Stimulated activated naive CD8-positive, alpha-beta T cell treated with anti-CD3 and anti-CD28 coated beads, Interleukin-15, amount 100 ng/mL, for 72 hours (primary cell): ENCODE data around the gene CHAMP1.

Experiments used
- ATAC-seq: fragments of 150-1000 bp; cut with Tn5 transposase; 2 replicates; pipeline ENCODE4 v1.10.0; 2021; ENCODE audit warnings: mild to moderate bottlenecking, moderate library complexity
- DNase-seq, 2 donors: peaks; one replicate each; pipeline ENCODE4 v3.0.0; 2021 to 2022
- H3K27ac Mint-ChIP-seq, 2 donors: one replicate each; pipeline ENCODE4 v1.8.0; 2022; ENCODE audit warnings: mild to moderate bottlenecking in 2 of 2, mixed read lengths in 2 of 2, moderate library complexity in 2 of 2
- H3K27me3 Mint-ChIP-seq: one replicate; pipeline ENCODE4 v1.8.0; 2022; ENCODE audit warnings: mixed read lengths
- H3K4me1 Mint-ChIP-seq: one replicate; pipeline ENCODE4 v1.8.0; 2022; ENCODE audit warnings: mild to moderate bottlenecking, mixed read lengths
- H3K4me3 Mint-ChIP-seq, 2 donors: one replicate each; pipeline ENCODE4 v1.8.0; 2022; ENCODE audit warnings: mild to moderate bottlenecking in 2 of 2, mixed read lengths in 2 of 2, moderate library complexity in 1 of 2
- H3K9me3 Mint-ChIP-seq, 2 donors: one replicate each; pipeline ENCODE4 v1.8.0; 2022; ENCODE audit warnings: mixed read lengths in 2 of 2

CHAMP1 gene, protein sequence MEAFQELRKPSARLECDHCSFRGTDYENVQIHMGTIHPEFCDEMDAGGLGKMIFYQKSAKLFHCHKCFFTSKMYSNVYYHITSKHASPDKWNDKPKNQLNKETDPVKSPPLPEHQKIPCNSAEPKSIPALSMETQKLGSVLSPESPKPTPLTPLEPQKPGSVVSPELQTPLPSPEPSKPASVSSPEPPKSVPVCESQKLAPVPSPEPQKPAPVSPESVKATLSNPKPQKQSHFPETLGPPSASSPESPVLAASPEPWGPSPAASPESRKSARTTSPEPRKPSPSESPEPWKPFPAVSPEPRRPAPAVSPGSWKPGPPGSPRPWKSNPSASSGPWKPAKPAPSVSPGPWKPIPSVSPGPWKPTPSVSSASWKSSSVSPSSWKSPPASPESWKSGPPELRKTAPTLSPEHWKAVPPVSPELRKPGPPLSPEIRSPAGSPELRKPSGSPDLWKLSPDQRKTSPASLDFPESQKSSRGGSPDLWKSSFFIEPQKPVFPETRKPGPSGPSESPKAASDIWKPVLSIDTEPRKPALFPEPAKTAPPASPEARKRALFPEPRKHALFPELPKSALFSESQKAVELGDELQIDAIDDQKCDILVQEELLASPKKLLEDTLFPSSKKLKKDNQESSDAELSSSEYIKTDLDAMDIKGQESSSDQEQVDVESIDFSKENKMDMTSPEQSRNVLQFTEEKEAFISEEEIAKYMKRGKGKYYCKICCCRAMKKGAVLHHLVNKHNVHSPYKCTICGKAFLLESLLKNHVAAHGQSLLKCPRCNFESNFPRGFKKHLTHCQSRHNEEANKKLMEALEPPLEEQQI

DNA sequence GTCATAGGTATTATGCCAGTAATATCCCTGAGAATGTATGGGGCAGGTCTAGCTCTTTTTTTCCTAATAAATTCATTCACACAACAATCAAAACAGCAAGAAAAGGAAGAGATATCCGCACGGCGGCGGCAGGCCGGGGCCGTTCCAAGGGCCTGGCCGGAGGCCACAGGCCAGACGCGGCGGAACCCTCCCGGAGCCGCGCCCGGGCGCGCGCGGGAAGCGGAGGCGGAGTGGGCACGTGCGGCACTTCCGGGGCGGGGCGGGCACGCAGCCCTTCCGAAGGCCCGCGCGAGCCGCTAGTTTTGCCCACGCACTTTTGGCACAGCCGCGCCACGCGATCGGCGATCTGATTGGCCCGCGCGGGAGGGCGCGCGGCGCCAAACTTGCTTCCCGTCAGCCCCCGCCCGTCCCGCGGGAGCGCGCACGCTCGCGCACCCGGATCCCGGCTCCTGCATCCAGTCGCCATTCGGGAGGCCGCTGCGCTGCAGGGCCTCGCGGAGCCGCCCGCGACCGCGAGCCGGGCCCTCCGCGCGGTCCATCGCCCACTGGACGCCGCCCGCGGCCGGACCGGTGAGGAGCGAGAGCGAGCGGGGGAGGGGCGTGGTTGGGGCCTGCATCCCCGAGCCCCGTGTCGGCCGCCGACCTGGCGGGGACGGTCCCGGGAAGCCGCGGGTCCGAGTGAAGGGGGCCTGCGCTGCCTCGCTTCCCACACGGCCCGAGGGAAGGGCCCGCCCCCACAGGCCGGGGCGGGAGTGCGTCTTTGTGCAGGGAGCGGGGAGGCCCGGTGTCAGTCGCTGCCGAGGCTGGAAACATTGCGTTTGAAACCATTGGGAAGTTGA is at the start of gene CHAMP1:
Gene CHAMP1, plus strand, starts transcription at position 430 of the 839 bp plus-strand sequence. CDS start 9,340 bp downstream, outside the sequence.
- H3K4me3 Mint-ChIP-seq: peak within 1 kb of the TSS; percentile 75 to 91
- H3K27me3 Mint-ChIP-seq: no peaks in the 10 kb centered on the region
- H3K4me1 Mint-ChIP-seq: peaks cover 50% of the 10 kb centered on the region
- peak within 1 kb of the TSS; percentile 98 to 99 for H3K27ac Mint-ChIP-seq
- peak; percentile 93 to 96 for DNase-seq
- peaks cover 0 to 4% of the 10 kb centered on the region in 2 donors for H3K9me3 Mint-ChIP-seq
- ATAC-seq: peak; percentile 92

DNA sequence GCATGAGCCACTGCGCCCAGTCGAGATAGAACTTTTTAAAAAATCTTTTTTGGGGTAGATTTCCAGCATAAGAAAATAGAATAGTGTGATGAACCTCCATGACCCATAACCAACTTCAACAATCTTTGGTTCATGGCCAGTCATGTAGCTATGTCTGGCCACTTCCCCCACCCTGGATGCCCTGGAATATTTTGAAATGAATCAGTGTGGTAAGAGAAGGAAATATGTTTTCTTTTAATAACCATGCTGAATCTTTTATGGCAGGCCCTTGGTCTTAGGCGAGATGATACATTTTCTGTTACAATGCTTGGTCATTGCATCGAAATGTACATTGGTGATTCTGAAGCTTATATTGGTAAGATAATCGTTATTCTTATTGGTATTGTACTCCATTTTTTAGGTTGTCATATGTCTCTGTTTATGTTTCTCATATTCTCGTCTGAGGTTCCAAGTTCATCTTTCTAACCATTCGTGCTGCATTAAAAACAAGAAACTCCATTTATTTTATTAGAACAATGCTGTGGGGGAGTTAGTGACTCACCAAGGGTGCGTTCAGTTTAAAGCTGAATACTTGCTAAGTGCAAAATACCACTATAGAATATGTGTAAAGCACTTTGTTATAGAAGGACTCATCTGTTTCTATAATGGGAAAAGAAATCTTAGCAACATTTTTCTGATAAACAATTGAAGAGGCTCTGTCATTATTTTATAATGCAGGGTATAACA is 49.3 kb upstream of the CHAMP1 start:
- no peak for DNase-seq

DNA sequence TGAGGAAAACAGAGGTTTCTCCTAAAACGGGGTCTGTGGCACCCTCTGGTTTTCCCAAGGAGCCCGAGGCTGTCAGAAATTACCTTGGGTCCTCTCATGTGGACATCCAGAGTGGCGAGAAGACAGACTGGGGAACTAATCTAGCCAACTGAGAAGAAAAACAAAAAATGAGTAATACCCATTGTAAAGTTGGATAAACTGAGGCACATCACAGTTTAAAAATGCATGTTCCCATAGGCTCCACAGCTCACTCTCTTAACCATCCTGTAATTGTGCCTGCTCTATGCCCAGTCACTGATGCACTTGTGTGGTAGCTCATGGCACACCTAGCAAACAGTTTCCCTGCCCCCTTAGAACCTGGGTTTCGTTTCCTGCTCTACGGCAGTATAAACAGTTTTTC is 48.1 kb upstream of the CHAMP1 start:
- ATAC-seq (no peak), DNase-seq (no peak)
- no peaks in the 10 kb centered on the region for H3K9me3 Mint-ChIP-seq
- H3K4me1 Mint-ChIP-seq: peaks cover 42% of the 10 kb centered on the region
- no peak overlapping the region for H3K27ac Mint-ChIP-seq
- H3K4me3 Mint-ChIP-seq: no peak overlapping the region
- H3K27me3 Mint-ChIP-seq: no peaks in the 10 kb centered on the region

More for the DNA sequence above, 49.3 kb upstream of the CHAMP1 start:
- Mint-ChIP-seq H3K4me1 (peaks cover 40% of the 10 kb centered on the region), H3K27ac (no peak overlapping the region), H3K27me3 (no peaks in the 10 kb centered on the region), H3K4me3 (no peak overlapping the region), H3K9me3 (no peaks in the 10 kb centered on the region)
- ATAC-seq: no peak

DNA sequence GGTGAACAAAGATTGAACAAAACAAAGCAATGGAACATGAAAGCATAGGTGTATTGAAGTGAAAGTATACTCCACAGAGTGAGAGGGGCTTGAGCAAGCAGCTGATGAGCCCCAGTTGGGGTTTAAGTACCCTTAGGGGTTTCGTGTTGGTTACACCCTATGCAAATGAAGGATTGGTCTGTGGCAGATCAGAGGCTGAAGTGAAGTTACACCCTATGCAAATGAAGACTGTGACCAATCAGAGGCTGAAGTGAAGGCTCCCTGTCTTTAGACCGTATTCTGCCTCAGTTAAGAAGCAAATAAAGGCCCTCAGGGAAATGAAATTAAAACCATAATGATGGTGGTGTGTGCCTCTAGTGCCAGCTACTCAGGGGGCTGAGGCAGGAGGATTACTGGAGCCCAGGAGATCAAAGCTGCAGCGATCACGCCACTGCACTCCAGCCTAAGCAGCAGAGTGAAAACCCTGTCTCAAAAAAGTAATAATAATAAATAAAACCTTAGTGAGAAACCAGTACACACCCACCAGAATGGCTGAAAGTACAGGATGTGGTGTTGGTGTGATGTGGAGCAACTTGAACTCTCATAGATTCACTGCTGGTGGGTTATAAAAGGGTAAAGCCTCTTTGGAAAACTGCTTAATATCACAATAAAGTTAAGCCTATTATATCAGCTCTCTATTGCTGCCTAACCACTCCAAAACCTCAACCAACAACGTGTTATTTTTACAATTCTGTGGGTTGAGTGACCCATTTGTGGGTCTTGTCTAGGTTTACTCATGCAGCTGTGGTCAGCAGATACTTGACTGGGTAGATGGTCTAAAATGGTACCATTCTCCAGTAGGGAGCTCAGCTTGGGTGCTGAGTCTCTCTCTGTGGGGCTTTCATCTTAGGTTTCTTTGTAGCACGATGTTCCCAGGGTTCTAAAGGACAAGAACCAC is 45.7 kb upstream of the CHAMP1 start:
- H3K27me3 Mint-ChIP-seq: no peaks in the 10 kb centered on the region
- peaks cover 29% of the 10 kb centered on the region for H3K4me1 Mint-ChIP-seq
- ATAC-seq (peak; percentile 86), DNase-seq (peak in 1 of 2 donors; percentile 16)
- no peak overlapping the region for H3K4me3 Mint-ChIP-seq
- H3K27ac Mint-ChIP-seq: peak overlapping the region; percentile 69 to 91
- H3K9me3 Mint-ChIP-seq: no peaks in the 10 kb centered on the region

DNA sequence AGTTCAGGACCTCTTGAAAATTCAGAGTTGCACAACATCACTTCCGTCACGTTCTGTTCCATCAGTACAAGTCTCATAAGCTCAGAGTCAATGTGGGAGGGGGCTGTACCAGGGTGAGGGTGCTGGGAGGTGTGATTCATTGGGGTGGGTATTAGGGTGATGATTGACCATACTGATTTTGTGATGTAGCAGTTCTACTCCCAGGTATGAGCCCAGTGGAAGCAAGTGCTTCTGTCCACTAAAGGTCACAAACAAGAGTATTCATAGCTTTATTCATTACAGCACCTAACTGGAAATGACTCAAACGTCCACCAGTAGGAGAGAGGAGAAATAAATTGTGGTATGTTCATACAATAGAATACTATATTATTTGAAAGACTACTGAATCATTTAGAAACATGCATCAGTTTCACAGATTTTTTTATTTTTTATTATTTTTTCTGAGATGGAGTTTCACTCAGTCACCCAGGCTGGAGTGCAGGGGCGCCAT is 45.0 kb upstream of the CHAMP1 start:
- DNase-seq (no peak), ATAC-seq (peak; percentile 48)
- no peaks in the 10 kb centered on the region for H3K9me3 Mint-ChIP-seq
- H3K4me1 Mint-ChIP-seq: peaks cover 26% of the 10 kb centered on the region
- no peak overlapping the region for H3K4me3 Mint-ChIP-seq
- H3K27me3 Mint-ChIP-seq: no peaks in the 10 kb centered on the region
- peak overlapping the region in 1 of 2 donors; percentile 14 for H3K27ac Mint-ChIP-seq

DNA sequence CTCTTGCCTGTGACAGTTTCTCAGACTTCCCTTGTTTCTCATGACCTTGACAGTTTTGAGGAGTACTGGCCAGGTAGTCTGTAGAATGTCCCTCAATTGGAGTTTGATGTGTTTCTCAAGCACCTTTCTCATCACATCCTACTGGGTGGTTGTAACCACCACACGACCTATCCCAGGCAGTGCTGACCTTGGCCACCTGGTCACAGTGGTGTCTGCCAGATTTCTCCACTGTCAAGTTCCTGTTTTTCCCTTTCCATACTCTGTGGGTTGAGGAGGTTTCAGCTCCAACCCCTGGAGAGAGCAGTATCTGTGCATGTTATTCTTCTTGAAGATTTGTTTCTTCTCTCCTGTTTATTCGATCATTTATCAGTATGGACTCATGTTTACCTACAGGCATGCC is 41.3 kb upstream of the CHAMP1 start:
- Mint-ChIP-seq H3K9me3 (no peaks in the 10 kb centered on the region), H3K27me3 (no peaks in the 10 kb centered on the region), H3K4me1 (peaks cover 22% of the 10 kb centered on the region), H3K27ac (peak overlapping the region in 1 of 2 donors; percentile 48), H3K4me3 (no peak overlapping the region)
- DNase-seq: no peak
- ATAC-seq: no peak

DNA sequence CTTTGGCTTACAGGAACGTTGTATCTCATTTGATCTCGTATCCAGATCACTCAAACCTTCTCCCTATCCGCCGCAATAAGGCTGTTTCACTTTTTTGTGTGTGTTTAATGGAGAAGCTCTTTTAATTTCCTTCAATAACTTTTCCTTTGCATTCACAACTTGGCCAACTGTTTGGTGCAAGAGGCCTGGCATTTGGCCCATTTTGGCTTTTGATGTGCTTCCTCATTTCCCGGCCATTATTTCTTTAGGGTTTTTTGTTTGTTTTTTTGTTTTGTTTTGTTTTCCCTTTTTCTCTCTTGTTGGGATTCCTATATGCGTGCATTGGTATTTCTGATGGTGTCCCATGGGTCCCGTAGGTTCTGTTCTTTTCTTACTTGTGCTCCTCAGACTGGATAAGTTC is 39.0 kb upstream of the CHAMP1 start:
- DNase-seq: no peak
- H3K9me3 Mint-ChIP-seq: no peaks in the 10 kb centered on the region
- no peak overlapping the region for H3K4me3 Mint-ChIP-seq
- H3K4me1 Mint-ChIP-seq: peaks cover 18% of the 10 kb centered on the region
- no peak overlapping the region for H3K27ac Mint-ChIP-seq
- ATAC-seq: no peak
- no peaks in the 10 kb centered on the region for H3K27me3 Mint-ChIP-seq

DNA sequence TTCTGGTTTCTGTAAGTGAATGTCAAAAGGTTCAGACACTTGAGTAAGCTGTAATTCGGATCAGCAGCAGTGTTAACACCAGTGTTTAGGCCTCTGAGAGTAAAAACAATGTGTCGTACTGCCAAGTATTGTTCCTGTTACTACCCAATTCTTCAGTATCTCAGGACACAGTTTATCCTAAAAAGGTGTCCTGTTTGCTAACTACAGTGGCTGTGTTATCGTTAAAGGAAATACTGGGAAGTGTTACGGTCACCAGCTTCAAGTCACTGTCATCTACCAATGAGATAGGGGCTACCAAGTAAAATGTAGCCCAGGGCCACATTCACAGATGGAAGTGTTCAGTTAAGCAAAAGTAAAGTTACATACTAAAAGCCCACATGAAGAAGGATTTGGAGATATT is 35.2 kb upstream of the CHAMP1 start:
- H3K9me3 Mint-ChIP-seq: no peaks in the 10 kb centered on the region
- H3K4me1 Mint-ChIP-seq: peaks cover 29% of the 10 kb centered on the region
- H3K27me3 Mint-ChIP-seq: no peaks in the 10 kb centered on the region
- no peak for ATAC-seq
- H3K4me3 Mint-ChIP-seq: no peak overlapping the region
- peak overlapping the region in 1 of 2 donors; percentile 94 for H3K27ac Mint-ChIP-seq
- no peak for DNase-seq

DNA sequence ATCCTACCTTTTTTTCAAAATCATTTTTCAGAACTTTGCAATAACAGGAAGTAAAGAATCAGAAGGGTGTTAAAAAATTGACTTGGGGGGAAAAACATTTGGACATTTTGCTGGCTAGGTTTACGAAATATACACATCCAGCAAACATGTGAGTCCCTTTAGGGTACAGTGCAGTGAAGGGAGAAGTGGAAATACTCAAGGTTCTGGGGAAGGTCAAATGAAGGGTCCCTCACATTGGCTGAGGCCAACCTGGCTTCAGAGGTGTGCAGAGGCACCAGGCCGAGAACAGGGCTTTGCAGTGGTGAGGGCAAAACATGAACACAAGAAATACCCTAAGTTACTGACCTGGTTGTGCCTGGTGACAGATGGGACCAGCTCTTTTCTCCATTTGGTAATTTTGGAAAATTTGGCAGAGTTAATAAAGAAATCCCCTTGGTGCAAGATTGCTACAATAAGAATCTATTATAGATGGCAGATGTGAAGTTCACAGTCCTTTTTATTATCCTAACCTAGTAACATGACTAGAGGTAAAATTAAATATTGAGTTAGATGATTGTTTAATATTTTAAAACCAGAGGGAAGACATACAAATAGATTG is 34.4 kb upstream of the CHAMP1 start:
- Mint-ChIP-seq H3K27ac (peak overlapping the region; percentile 88 to 94), H3K4me3 (peak overlapping the region; percentile 53 to 79), H3K4me1 (peaks cover 32% of the 10 kb centered on the region), H3K9me3 (no peaks in the 10 kb centered on the region), H3K27me3 (no peaks in the 10 kb centered on the region)
- DNase-seq (no peak), ATAC-seq (no peak)

DNA sequence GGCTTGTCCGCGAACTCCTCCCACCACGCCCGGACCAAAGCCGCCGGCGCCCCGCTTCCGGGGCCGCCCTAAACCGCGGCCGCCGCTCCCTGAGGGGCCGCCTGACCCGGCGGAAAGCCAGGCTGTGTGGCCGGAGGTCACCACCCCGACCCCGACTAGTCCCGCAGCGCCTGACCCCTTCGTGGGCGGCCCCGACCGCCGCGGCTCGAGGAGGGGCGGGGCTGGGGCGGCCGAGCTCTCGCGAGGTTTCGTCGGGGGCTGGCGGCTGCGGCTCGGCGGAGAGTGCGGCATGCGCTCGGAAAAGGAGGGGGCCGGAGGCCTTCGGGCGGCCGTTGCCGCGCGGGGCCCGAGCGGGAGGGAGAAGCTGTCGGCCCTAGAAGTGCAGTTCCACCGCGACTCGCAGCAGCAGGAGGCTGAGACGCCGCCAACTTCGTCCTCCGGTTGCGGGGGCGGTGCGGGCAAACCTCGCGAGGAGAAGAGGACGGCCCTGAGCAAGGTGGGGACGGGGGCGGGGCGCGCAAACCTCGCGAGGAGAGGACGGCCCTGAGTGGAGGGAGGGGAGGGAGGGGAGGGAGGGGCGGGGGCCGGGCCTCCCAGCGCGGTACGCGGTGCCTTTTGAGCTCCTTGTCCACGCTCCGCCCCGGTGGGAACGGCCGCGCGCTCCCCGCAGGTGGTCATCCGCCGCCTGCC is 32.8 kb upstream of the CHAMP1 start, which contains the start of gene UPF3A:
Gene UPF3A, plus strand, starts transcription at position 251 of the 690 bp plus-strand sequence. Its CDS starts 39 bp downstream, at position 290.
- H3K27me3 Mint-ChIP-seq: no peaks in the 10 kb centered on the region
- peak within 1 kb of the TSS; percentile 94 to 99 for H3K27ac Mint-ChIP-seq
- peaks cover 36% of the 10 kb centered on the region for H3K4me1 Mint-ChIP-seq
- H3K4me3 Mint-ChIP-seq: peak within 1 kb of the TSS; percentile 79 to 93
- DNase-seq (peak; percentile 88 to 93), ATAC-seq (peak; percentile 90)
- no peaks in the 10 kb centered on the region for H3K9me3 Mint-ChIP-seq

DNA sequence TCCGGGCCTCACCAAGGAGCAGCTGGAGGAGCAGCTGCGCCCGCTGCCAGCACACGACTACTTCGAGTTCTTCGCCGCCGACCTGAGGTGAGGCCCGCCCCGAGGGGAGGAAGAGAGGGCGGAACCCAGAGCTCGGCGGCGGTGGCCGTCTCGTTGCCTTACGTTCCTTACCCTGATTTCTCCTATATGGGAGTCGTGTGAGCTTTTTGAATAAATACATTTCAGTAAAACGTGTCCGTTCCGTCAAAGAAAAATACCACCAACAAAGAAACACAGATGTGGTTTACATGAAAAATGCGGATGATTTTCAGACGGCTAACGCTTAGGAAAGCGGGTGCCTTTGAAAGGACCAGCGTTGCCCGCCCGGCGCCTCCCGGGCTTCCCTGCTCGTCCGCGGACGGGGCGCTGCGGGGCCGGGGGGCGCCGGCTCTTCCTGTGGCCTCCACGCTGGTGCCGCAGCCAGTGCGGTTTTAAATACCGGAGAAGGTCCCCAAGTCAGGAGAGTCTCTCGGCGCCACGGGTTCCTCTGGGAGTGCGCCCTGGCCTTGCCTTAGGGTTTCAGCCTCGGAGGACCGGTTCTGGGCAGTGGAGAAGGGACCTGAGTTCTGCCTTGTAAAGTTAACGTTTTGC is 32.1 kb upstream of the CHAMP1 start:
- Mint-ChIP-seq H3K9me3 (no peaks in the 10 kb centered on the region), H3K27me3 (no peaks in the 10 kb centered on the region), H3K4me3 (peak overlapping the region; percentile 79 to 93), H3K27ac (peak overlapping the region; percentile 93 to 95), H3K4me1 (peaks cover 36% of the 10 kb centered on the region)
- DNase-seq (peak; percentile 81 to 85), ATAC-seq (peak; percentile 78)

DNA sequence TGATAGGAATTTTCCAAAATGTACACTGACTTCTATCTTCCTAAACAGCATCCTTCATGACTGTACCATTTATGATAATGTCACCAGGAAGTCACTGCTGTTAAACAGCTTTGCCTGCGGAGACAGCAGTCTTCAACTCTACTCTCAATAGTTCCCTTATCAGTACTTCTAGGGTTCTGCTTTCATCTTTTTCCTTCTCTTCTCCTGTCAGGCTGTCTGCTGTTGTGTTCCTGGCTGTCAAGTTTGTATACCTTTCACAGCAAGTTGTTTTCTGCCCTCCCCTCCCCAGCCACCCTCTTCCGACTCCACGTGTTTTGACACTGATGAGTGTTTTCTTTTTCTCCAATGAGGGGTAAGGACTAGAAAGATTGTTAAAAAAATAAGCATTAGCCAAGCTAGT is 30.7 kb upstream of the CHAMP1 start:
- Mint-ChIP-seq H3K27ac (no peak overlapping the region), H3K9me3 (no peaks in the 10 kb centered on the region), H3K4me1 (peaks cover 43% of the 10 kb centered on the region), H3K4me3 (peak overlapping the region; percentile 41 to 69), H3K27me3 (no peaks in the 10 kb centered on the region)
- DNase-seq (no peak), ATAC-seq (no peak)
